ENCODE results near the gene RTN4RL2. TPM values are rescaled to one million over a fixed set of nuclear protein-coding genes. Genes with fewer than 3 reads are reported as not detected.
A peak's percentile ranks its signal among the peaks of the same experiment; 100 is the strongest.

RTN4RL2 gene
- total RNA-seq, 1 donor from 2014 or later, result 4.8 TPM

- no peak for TF ChIP-seq CTCF (IDR thresholded peaks at IDR 0.05)
- intact Hi-C loops (cut with DNase I), result no loop called here
- DNase-seq, result peak; percentile 80
Measured at GRCh38 chr11:57426929-57427726, 33.2 kb upstream of the RTN4RL2 start, which contains the start of gene SLC43A3. Gene SLC43A3, minus strand, starts transcription at chr11:57427121. Its CDS starts 949 bp downstream, at chr11:57426172.

GRCh38 chr11:57427727-57428082 lies 32.6 kb upstream of the RTN4RL2 start:
- peaks cover 25% of the 10 kb centered on the region for H3K36me3 ChIP-seq
- ATAC-seq, result peak in 1 of 2 donors; percentile 0
- no peaks in the 10 kb centered on the region for H3K9me3 ChIP-seq
- H3K27ac ChIP-seq, result peak overlapping the region; percentile 96
- no peak for TF ChIP-seq CTCF (IDR thresholded peaks at IDR 0.05)
- intact Hi-C loops (cut with DNase I), result no loop called here
- no peaks in the 10 kb centered on the region for H3K27me3 ChIP-seq (ENCODE audit: low read depth)
- DNase-seq, result no peak
- H3K4me3 ChIP-seq, result peak overlapping the region; percentile 64
- H3K4me1 ChIP-seq, result peaks cover 71% of the 10 kb centered on the region

More at GRCh38 chr11:57426929-57427726, 33.2 kb upstream of the RTN4RL2 start, which contains the start of gene SLC43A3:
- Histone ChIP-seq H3K9me3 (no peaks in the 10 kb centered on the region), H3K4me3 (peak within 1 kb of the TSS; percentile 64), H3K27ac (peak within 1 kb of the TSS; percentile 96), H3K4me1 (peaks cover 66% of the 10 kb centered on the region), H3K36me3 (peaks cover 31% of the 10 kb centered on the region), H3K27me3 (ENCODE audit: low read depth) (no peaks in the 10 kb centered on the region)
- ATAC-seq, result peak; percentile 84 to 85

DNA sequence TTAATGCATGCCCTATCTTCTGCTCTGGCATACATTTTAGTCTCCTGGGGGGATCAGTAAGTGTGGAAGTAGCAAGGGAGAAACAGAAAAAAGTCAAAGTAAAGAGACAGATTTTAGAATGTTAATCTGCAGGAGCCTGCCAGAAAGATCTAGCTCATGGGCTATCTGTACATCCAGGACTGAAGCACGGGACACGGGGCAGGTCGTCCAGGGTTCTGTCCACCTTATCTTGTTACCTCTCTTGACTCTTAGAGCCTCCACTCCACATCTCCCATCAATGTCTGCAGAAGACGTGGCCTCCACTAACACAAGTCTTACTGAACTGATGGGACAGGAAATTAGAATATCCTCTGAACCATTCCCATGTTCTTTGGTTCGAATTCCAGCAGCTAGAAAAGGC lies 31.7 kb upstream of the RTN4RL2 start:
- Histone ChIP-seq H3K27ac (peak overlapping the region; percentile 96), H3K4me1 (peaks cover 73% of the 10 kb centered on the region)
- intact Hi-C loops (cut with DNase I), result no loop called here

GRCh38 chr11:57429946-57430345 lies 30.4 kb upstream of the RTN4RL2 start:
- Histone ChIP-seq H3K4me1 (peaks cover 73% of the 10 kb centered on the region), H3K4me3 (no peak overlapping the region), H3K27me3 (ENCODE audit: low read depth) (no peaks in the 10 kb centered on the region), H3K9me3 (no peaks in the 10 kb centered on the region), H3K27ac (no peak overlapping the region), H3K36me3 (peaks cover 5% of the 10 kb centered on the region)
- intact Hi-C loops (cut with DNase I), result no loop called here
- no peak for ATAC-seq
- TF ChIP-seq CTCF (IDR thresholded peaks at IDR 0.05), result no peak
- no peak for DNase-seq

More for the DNA sequence above, 31.7 kb upstream of the RTN4RL2 start:
- Histone ChIP-seq H3K4me3 (no peak overlapping the region), H3K36me3 (peaks cover 16% of the 10 kb centered on the region), H3K9me3 (no peaks in the 10 kb centered on the region), H3K27me3 (ENCODE audit: low read depth) (no peaks in the 10 kb centered on the region)
- no peak for ATAC-seq
- no peak for TF ChIP-seq CTCF (IDR thresholded peaks at IDR 0.05)
- DNase-seq, result no peak

GRCh38 chr11:57430952-57431351 lies 29.4 kb upstream of the RTN4RL2 start:
- Histone ChIP-seq H3K4me1 (peaks cover 73% of the 10 kb centered on the region), H3K27me3 (ENCODE audit: low read depth) (no peaks in the 10 kb centered on the region), H3K4me3 (no peak overlapping the region), H3K27ac (no peak overlapping the region), H3K36me3 (no peaks in the 10 kb centered on the region), H3K9me3 (no peaks in the 10 kb centered on the region)
- TF ChIP-seq CTCF (IDR thresholded peaks at IDR 0.05), result no peak
- ATAC-seq (no peak), DNase-seq (no peak)
- intact Hi-C loops (cut with DNase I), result no loop called here
